ENCODE results near the gene FKBP5. TPM values are rescaled to one million over a fixed set of nuclear protein-coding genes. Genes with fewer than 3 reads are reported as not detected.

The FKBP5 gene
- total and polyA plus RNA-seq, 2 donors (not counting 3 experiments of a cell fraction or from before 2014, with no cell fraction given) = 16.7 to 56.8 TPM

DNA sequence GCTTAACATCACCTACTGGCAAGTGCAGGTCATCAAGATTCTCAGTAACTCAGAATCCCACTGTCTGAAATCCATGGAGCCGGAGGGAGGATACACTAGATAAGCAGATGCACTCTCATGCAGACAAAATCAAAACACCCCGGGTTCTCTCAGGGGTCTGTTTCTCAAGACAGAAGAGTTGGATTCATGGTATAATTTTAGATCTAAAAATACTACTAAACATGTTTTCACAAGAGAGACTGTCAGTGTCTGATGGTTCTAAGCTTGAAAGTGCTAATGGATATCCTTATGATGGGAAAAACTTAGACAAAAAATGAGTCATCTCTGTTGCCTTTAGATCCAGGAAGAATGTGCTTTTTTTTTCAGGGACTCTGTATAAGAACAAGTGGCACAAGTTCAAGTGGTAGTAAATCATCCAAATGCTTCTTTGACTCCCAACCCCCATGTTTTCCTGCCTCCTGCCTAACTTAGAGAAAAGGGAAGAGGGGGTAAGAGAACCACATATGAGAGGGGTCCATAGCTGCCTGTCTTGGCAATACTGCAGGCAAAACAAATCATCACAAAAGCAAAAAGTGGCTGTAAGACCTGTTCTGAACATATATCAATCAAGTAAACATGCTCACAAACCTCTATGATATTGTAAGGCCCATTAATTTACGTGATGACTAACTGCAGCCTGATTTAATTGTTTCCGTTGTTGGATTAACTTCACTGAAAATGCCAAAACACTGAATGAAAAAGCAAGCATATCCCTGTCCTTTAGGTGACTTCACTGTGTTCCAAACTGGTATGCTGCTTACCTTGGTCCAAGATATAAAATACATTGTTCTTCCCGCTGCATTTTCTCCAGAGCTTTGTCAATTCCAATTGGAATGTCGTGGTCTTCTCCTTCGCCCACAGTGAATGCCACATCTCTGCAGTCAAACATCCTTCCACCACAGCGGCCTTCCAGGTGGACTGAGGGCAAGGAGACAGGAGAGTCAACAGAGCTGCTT is 92.0 kb downstream of the FKBP5 start:
- Histone ChIP-seq H3K4me3 (replicated peaks in 1 of 3; ENCODE audit: insufficient read depth in 1 of 3, low read depth in 1 of 3, low read length in 3 of 3) (no peak overlapping the region), H3K9me1 (replicated peaks; ENCODE audit: control insufficient read depth, extremely low read depth, insufficient read depth, low read length) (no peaks in the 10 kb centered on the region), H3K79me2 (ENCODE audit: control insufficient read depth, insufficient read depth, low read length) (peaks cover 24% of the 10 kb centered on the region), H2AFZ (ENCODE audit: low read depth, low read length) (no peak overlapping the region), H3K4me2 (ENCODE audit: insufficient read depth, low read length) (peak overlapping the region; percentile 55), H3K9me3 (replicated peaks; ENCODE audit: control insufficient read depth, insufficient read depth, low read length) (no peaks in the 10 kb centered on the region), H3K9ac (replicated peaks; ENCODE audit: extremely low read depth, insufficient read depth, low read length) (peak overlapping the region; percentile 52), H3K27me3 (ENCODE audit: control insufficient read depth in 2 of 2, insufficient read depth in 2 of 2, low read length in 2 of 2) (no peaks in the 10 kb centered on the region), H3K36me3 (ENCODE audit: control insufficient read depth in 2 of 2, extremely low read depth in 1 of 2, insufficient read depth in 2 of 2, low read length in 2 of 2) (peaks cover 0 to 6% of the 10 kb centered on the region in 2 experiments), H4K20me1 (replicated peaks; ENCODE audit: control insufficient read depth, extremely low read depth, insufficient read depth, low read length) (no peaks in the 10 kb centered on the region), H3K4me1 (ENCODE audit: control insufficient read depth, extremely low read depth, insufficient read depth, low read length) (peaks cover 48% of the 10 kb centered on the region), H3K27ac (ENCODE audit: insufficient read depth, low read depth, low read length) (peak overlapping the region; percentile 74)
- ChIA-PET CTCF (interaction anchor here (0.7 to 4.9 kb wide), 8 partner anchors 9 to 140 kb away, joined by 3 to 21 read pairs (median 5); partner anchors contain the start of gene ARMC12), POLR2A (interaction anchor here (0.9 kb wide), 1 partner anchor 86 kb away, joined by 3 read pairs; no protein-coding TSS in a partner anchor)
- no peak for TF ChIP-seq POLR2A (IDR thresholded peaks at IDR 0.05; ENCODE audit: low read depth, low read length)
- TF ChIP-seq EZH2 (IDR thresholded peaks at IDR 0.05; ENCODE audit: borderline replicate concordance, low read depth, low read length, severe bottlenecking) = no peak
- TF ChIP-seq MYC (IDR thresholded peaks at IDR 0.05; ENCODE audit: low read depth, low read length) = no peak
- TF ChIP-seq JUN (IDR thresholded peaks at IDR 0.05; ENCODE audit: borderline replicate concordance, insufficient read depth, insufficient read length, low read depth) = peak; percentile 94
- TF ChIP-seq POLR2AphosphoS5 (IDR thresholded peaks at IDR 0.05; ENCODE audit: insufficient read depth, low read depth, low read length) = peak; percentile 43
- peak; percentile 79 for TF ChIP-seq FOS (IDR thresholded peaks at IDR 0.05; ENCODE audit: borderline replicate concordance, insufficient read depth, low read length)
- peak; percentile 11 for TF ChIP-seq GATA2 (IDR thresholded peaks at IDR 0.05; ENCODE audit: insufficient read depth, insufficient read length, low read depth, low read length)
- peak; percentile 98 for DNase-seq (ENCODE audit: low read depth, low spot score)
- intact Hi-C loops (cut with micrococcal nuclease) (loop anchor here (2.0 kb wide), 1 partner anchor 136 kb away; no protein-coding TSS in a partner anchor), dilution Hi-C loops (cut with MboI; ENCODE audit: extremely low pct_ligation_motif_present, low sequenced_read_pairs) (no loop called here)
- BruUV-seq (replicated peaks) = TSS peak; percentile 13
- FAIRE-seq = peak; percentile 95
